Endothelial cell of umbilical vein (primary cell): ENCODE measurements around the gene ADD2.

Source experiments
- EZH2 ChIP-seq: IDR thresholded peaks from 2 replicates; pipeline ENCODE4 v1.6.1; 2012; ENCODE audit warnings: borderline replicate concordance, low read depth, mild to moderate bottlenecking, moderate library complexity, low read length, inconsistent platforms; ENCODE audit not compliant: severe bottlenecking
- JUN ChIP-seq: IDR thresholded peaks from 2 replicates; pipeline ENCODE4 v1.6.1; 2011; ENCODE audit warnings: borderline replicate concordance, low read depth; ENCODE audit not compliant: insufficient read length, insufficient read depth
- POLR2A ChIP-seq: IDR thresholded peaks from 2 replicates; pipeline ENCODE4 v1.6.1; 2012; ENCODE audit warnings: low read depth, mild to moderate bottlenecking, control low read depth, low read length
- POLR2AphosphoS5 ChIP-seq: IDR thresholded peaks from 2 replicates; pipeline ENCODE4 v1.6.1; 2012; ENCODE audit warnings: low read depth, mild to moderate bottlenecking, control low read depth, low read length, moderate library complexity; ENCODE audit not compliant: insufficient read depth
- TF ChIP-seq, protein P1 (sequence below), 2 donors: IDR thresholded peaks; 1 replicate in 1 of 2; 2 replicates in 1 of 2; pipeline ENCODE4 v1.5.1; 2011; ENCODE audit warnings: low read length in 2 of 2, mild to moderate bottlenecking in 2 of 2, moderate library complexity in 2 of 2, control low read depth in 1 of 2, inconsistent platforms in 1 of 2, low read depth in 1 of 2; ENCODE audit not compliant: insufficient read depth in 1 of 2; ENCODE audit errors: extremely low read depth in 1 of 2
- TF ChIP-seq, protein P2 (sequence below): IDR thresholded peaks from 2 replicates; pipeline ENCODE4 v1.6.1; 2011; ENCODE audit not compliant: insufficient read depth, insufficient read length

DNA sequence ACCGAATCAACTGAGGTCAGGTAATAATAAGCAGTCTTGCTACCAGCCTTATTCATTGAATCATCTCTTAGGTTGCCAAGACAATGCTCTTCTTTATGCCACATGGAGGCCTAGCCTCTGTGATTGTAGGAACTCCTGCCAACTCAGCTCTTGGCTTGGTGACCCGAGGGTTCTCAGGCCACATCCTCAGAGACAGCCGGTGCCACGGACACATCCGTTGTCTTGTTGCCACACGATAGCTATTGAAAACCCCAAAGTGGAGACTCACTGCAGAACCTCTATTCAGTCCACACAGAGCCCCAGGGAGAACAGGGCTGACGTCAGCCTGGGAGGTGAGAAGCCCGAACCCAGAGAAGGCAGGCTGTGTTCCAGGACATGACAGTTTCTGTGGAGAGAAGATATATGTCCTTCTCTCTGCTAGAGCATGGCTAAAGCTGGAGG is 160.9 kb downstream of the ADD2 start:
- no peak for TF ChIP-seq EZH2
- TF ChIP-seq, protein P1, sequence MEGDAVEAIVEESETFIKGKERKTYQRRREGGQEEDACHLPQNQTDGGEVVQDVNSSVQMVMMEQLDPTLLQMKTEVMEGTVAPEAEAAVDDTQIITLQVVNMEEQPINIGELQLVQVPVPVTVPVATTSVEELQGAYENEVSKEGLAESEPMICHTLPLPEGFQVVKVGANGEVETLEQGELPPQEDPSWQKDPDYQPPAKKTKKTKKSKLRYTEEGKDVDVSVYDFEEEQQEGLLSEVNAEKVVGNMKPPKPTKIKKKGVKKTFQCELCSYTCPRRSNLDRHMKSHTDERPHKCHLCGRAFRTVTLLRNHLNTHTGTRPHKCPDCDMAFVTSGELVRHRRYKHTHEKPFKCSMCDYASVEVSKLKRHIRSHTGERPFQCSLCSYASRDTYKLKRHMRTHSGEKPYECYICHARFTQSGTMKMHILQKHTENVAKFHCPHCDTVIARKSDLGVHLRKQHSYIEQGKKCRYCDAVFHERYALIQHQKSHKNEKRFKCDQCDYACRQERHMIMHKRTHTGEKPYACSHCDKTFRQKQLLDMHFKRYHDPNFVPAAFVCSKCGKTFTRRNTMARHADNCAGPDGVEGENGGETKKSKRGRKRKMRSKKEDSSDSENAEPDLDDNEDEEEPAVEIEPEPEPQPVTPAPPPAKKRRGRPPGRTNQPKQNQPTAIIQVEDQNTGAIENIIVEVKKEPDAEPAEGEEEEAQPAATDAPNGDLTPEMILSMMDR (IDR thresholded peaks at IDR 0.05; ENCODE audit: extremely low read depth in 1 of 2, insufficient read depth in 1 of 2, low read depth in 1 of 2, low read length in 2 of 2), result no peak
- TF ChIP-seq, protein P2, sequence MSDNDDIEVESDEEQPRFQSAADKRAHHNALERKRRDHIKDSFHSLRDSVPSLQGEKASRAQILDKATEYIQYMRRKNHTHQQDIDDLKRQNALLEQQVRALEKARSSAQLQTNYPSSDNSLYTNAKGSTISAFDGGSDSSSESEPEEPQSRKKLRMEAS, result no peak
- no peak for TF ChIP-seq POLR2AphosphoS5
- no peak for TF ChIP-seq POLR2A
- no peak for TF ChIP-seq JUN
